Astrocyte (in vitro differentiated cells and primary cell): ENCODE results near the gene MED13L.
A peak's percentile ranks its signal among the peaks of the same experiment; 100 is the strongest.

Experiments used
- CTCF ChIP-seq: IDR thresholded peaks from 2 replicates; pipeline ENCODE4 v1.5.1; 2011; ENCODE audit warnings: low read depth, mild to moderate bottlenecking, inconsistent platforms, low read length, moderate library complexity; ENCODE audit not compliant: insufficient read depth
- EZH2 ChIP-seq: IDR thresholded peaks from 2 replicates; pipeline ENCODE4 v1.6.1; 2012; ENCODE audit warnings: mild to moderate bottlenecking, low read length, inconsistent platforms; ENCODE audit not compliant: insufficient read depth

DNA sequence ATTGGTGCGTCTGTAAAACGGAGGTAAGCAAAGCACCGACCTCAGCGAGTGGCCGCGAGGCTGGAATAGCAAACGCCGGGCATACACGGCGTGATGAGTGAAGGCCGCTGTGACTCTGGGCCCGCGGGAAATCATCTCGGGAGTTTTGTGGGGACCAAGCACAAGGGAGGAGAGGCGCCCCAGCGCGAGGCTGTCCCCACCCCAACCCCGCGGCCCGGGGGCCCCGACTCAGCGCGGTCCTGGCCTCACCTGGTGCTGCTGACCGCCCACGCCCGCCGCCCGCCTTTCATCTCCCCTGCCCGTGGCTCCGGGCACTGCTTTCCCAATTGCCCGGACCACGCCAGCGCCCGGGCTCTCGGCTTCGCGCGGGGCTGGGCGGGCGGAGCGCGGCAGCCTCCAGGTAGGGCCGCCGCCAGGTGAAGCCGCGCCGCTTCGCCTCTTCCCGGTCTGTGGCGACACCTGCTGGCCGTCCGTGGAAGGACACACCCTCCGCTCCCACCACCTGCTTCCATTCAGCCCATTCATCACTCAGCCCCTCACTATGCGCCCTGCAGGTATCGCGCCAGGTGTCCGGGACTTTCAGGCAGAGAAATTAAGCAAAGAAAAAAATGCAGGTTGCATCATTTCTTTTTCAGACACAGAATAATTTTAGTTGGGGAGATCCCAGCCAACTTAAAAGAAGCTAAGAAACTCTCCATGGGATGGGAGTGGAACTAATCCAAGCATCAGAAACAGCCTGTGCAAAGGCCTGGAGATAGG lies 360.4 kb downstream of the MED13L start:
- TF ChIP-seq EZH2 (peak; percentile 61), CTCF (peak; percentile 61)
